ENCODE data around the gene BRPF1. TPM values are rescaled to one million over a fixed set of nuclear protein-coding genes. Genes with fewer than 3 reads are reported as not detected.

The BRPF1 gene
- polyA plus RNA-seq, 1 of the 3 experiments (the other 2 are of a cell fraction), result 13.0 TPM

- Histone ChIP-seq H3K4me3 (ENCODE audit: low read depth in 2 of 2, low read length in 1 of 2) (no peak overlapping the region), H3K36me3 (replicated peaks in 1 of 2; ENCODE audit: control insufficient read depth in 1 of 2, insufficient read depth in 2 of 2, low read length in 1 of 2) (peaks cover 8 to 92% of the 10 kb centered on the region in 2 experiments), H3K9me3 (no peaks in the 10 kb centered on the region), H2AFZ (ENCODE audit: low read depth) (no peak overlapping the region), H4K20me1 (ENCODE audit: insufficient read depth) (no peaks in the 10 kb centered on the region), H3K79me2 (ENCODE audit: insufficient read depth) (no peaks in the 10 kb centered on the region), H3K9ac (no peak overlapping the region), H3K4me1 (ENCODE audit: control insufficient read depth in 1 of 2, insufficient read depth in 2 of 2, low read depth in 1 of 2, low read length in 1 of 2) (peaks cover 0 to 11% of the 10 kb centered on the region in 2 experiments; a peak in 1 of 4 replicates), H3F3A (replicated peaks; ENCODE audit: insufficient read depth) (no peaks in the 10 kb centered on the region), H3K4me2 (no peak overlapping the region), H3K27me3 (ENCODE audit: insufficient read depth) (no peaks in the 10 kb centered on the region), H3K9me2 (no peaks in the 10 kb centered on the region), H3K27ac (ENCODE audit: low read depth in 2 of 2, low read length in 1 of 2) (no peak overlapping the region)
- ChIA-PET CTCF (no interaction called here), POLR2A (no interaction called here)
- no peak for DNase-seq
- TF ChIP-seq EZH2phosphoT487 (IDR thresholded peaks at IDR 0.05; ENCODE audit: borderline replicate concordance, low read depth) (no peak), RXRA (IDR thresholded peaks at IDR 0.05; ENCODE audit: borderline replicate concordance, low read depth) (no peak), TCF12 (IDR thresholded peaks at IDR 0.05) (no peak)
- 93% methylated on average over 9 of the region's 9 CpGs for WGBS (ENCODE audit: low lambda C conversion rate)
Observed at GRCh38 chr3:9686050-9686550, 45.4 kb upstream of the BRPF1 start.

DNA sequence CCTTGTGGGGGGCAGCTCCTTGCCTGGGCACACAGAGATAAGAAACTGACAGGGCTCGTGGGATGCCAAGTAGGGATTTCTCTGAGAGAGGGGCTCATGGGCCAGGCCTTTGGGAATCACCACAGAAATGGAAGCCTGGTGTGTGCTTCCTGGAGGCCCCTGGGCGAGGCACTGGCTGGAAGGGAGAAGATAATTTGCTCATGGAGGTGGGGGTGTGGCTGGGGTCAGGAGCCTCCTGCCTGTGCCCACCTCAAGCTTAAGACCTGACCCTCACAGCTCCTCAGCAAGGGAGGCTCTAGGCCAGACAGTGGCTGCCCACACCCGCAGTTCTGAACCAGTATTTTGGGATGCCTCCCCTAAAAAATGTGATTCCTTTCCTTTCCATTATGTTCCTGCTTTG is 44.8 kb upstream of the BRPF1 start:
- no peaks in the 10 kb centered on the region for H3K9me2 ChIP-seq
- H3K9me3 ChIP-seq, result no peaks in the 10 kb centered on the region
- H4K20me1 ChIP-seq (ENCODE audit: insufficient read depth), result no peaks in the 10 kb centered on the region
- H3K9ac ChIP-seq, result no peak overlapping the region
- no peaks in the 10 kb centered on the region for H3K79me2 ChIP-seq (ENCODE audit: insufficient read depth)
- no peak for DNase-seq
- H3K4me2 ChIP-seq, result no peak overlapping the region
- ChIA-PET CTCF (no interaction called here), POLR2A (no interaction called here)
- no peak overlapping the region for H3K27ac ChIP-seq (ENCODE audit: low read depth in 2 of 2, low read length in 1 of 2)
- H3K4me3 ChIP-seq (ENCODE audit: low read depth in 2 of 2, low read length in 1 of 2), result no peak overlapping the region
- peaks cover 0 to 17% of the 10 kb centered on the region in 2 experiments; a peak in 1 of 4 replicates for H3K4me1 ChIP-seq (ENCODE audit: control insufficient read depth in 1 of 2, insufficient read depth in 2 of 2, low read depth in 1 of 2, low read length in 1 of 2)
- WGBS (ENCODE audit: low lambda C conversion rate), result 100% methylated on average over 3 of the region's 3 CpGs
- H3K36me3 ChIP-seq (replicated peaks in 1 of 2; ENCODE audit: control insufficient read depth in 1 of 2, insufficient read depth in 2 of 2, low read length in 1 of 2), result peaks cover 8 to 92% of the 10 kb centered on the region in 2 experiments
- H3F3A ChIP-seq (replicated peaks; ENCODE audit: insufficient read depth), result no peaks in the 10 kb centered on the region
- TF ChIP-seq FOSL2 (IDR thresholded peaks at IDR 0.05; ENCODE audit: borderline replicate concordance, low read depth), result no peak
- TF ChIP-seq EZH2phosphoT487 (IDR thresholded peaks at IDR 0.05; ENCODE audit: borderline replicate concordance, low read depth), result no peak
- TF ChIP-seq, protein P1, sequence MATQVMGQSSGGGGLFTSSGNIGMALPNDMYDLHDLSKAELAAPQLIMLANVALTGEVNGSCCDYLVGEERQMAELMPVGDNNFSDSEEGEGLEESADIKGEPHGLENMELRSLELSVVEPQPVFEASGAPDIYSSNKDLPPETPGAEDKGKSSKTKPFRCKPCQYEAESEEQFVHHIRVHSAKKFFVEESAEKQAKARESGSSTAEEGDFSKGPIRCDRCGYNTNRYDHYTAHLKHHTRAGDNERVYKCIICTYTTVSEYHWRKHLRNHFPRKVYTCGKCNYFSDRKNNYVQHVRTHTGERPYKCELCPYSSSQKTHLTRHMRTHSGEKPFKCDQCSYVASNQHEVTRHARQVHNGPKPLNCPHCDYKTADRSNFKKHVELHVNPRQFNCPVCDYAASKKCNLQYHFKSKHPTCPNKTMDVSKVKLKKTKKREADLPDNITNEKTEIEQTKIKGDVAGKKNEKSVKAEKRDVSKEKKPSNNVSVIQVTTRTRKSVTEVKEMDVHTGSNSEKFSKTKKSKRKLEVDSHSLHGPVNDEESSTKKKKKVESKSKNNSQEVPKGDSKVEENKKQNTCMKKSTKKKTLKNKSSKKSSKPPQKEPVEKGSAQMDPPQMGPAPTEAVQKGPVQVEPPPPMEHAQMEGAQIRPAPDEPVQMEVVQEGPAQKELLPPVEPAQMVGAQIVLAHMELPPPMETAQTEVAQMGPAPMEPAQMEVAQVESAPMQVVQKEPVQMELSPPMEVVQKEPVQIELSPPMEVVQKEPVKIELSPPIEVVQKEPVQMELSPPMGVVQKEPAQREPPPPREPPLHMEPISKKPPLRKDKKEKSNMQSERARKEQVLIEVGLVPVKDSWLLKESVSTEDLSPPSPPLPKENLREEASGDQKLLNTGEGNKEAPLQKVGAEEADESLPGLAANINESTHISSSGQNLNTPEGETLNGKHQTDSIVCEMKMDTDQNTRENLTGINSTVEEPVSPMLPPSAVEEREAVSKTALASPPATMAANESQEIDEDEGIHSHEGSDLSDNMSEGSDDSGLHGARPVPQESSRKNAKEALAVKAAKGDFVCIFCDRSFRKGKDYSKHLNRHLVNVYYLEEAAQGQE (IDR thresholded peaks at IDR 0.05; ENCODE audit: low read depth, low read length), result no peak
- no peak for TF ChIP-seq RCOR1 (IDR thresholded peaks at IDR 0.05; ENCODE audit: low read length)
- TF ChIP-seq CHD2 (IDR thresholded peaks at IDR 0.05; ENCODE audit: low read length, partially characterized antibody), result no peak
- H3K27me3 ChIP-seq (ENCODE audit: insufficient read depth), result no peaks in the 10 kb centered on the region
- H2AFZ ChIP-seq (ENCODE audit: low read depth), result no peak overlapping the region

DNA sequence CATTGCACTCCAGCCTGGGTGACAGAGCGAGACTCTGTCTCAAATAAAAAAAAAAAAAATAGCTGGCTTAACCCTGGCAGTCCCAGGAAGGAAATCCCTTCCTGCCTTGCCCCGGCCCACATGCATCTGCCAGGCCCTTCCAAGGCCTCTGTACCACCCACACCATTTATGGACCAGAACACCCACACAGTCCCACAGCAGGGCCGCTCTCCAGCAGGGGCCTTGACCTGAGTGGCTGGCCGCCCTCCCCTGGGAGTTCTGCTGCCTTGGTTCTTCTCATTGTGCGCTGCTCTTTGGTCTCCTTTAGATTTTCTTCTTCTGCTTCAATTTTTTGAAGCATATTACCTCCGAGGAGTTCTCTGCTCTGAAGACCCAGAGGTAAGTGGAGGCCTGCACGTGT is 44.0 kb upstream of the BRPF1 start:
- H4K20me1 ChIP-seq (ENCODE audit: insufficient read depth), result no peaks in the 10 kb centered on the region
- no peak overlapping the region for H2AFZ ChIP-seq (ENCODE audit: low read depth)
- peaks cover 8 to 92% of the 10 kb centered on the region in 2 experiments for H3K36me3 ChIP-seq (replicated peaks in 1 of 2; ENCODE audit: control insufficient read depth in 1 of 2, insufficient read depth in 2 of 2, low read length in 1 of 2)
- POLR2A ChIA-PET, result no interaction called here
- no peak overlapping the region for H3K4me2 ChIP-seq
- H3K27me3 ChIP-seq (ENCODE audit: insufficient read depth), result no peaks in the 10 kb centered on the region
- 91% methylated on average over 7 of the region's 7 CpGs for WGBS (ENCODE audit: low lambda C conversion rate)
- no peak overlapping the region for H3K9ac ChIP-seq
- no peak overlapping the region for H3K27ac ChIP-seq (ENCODE audit: low read depth in 2 of 2, low read length in 1 of 2)
- no peaks in the 10 kb centered on the region for H3K9me3 ChIP-seq
- H3F3A ChIP-seq (replicated peaks; ENCODE audit: insufficient read depth), result no peaks in the 10 kb centered on the region
- no peak for DNase-seq
- H3K4me1 ChIP-seq (ENCODE audit: control insufficient read depth in 1 of 2, insufficient read depth in 2 of 2, low read depth in 1 of 2, low read length in 1 of 2), result peaks cover 0 to 20% of the 10 kb centered on the region in 2 experiments; a peak in 1 of 4 replicates
- H3K4me3 ChIP-seq (ENCODE audit: low read depth in 2 of 2, low read length in 1 of 2), result no peak overlapping the region
- H3K79me2 ChIP-seq (ENCODE audit: insufficient read depth), result no peaks in the 10 kb centered on the region
- no peaks in the 10 kb centered on the region for H3K9me2 ChIP-seq
- CTCF ChIA-PET, result no interaction called here
- TF ChIP-seq RAD21 (IDR thresholded peaks at IDR 0.05; ENCODE audit: low read length) (no peak), CHD2 (IDR thresholded peaks at IDR 0.05; ENCODE audit: low read length, partially characterized antibody) (no peak), TCF12 (IDR thresholded peaks at IDR 0.05) (no peak), NRF1 (IDR thresholded peaks at IDR 0.05; ENCODE audit: low read depth, low read length) (no peak), EZH2phosphoT487 (IDR thresholded peaks at IDR 0.05; ENCODE audit: borderline replicate concordance, low read depth) (no peak), IRF3 (IDR thresholded peaks at IDR 0.05; ENCODE audit: low read depth, low read length) (no peak), GATA2 (CRISPR knock-in tag; IDR thresholded peaks at IDR 0.05) (no peak), FOXM1 (IDR thresholded peaks at IDR 0.05; ENCODE audit: low read depth) (no peak), TAF1 (IDR thresholded peaks at IDR 0.05; ENCODE audit: borderline replicate concordance, low read depth, low read length) (no peak), YY1 (IDR thresholded peaks at IDR 0.05; ENCODE audit: low read depth) (no peak), ELF1 (IDR thresholded peaks at IDR 0.05) (no peak), RXRA (IDR thresholded peaks at IDR 0.05; ENCODE audit: borderline replicate concordance, low read depth) (no peak), TEAD4 (IDR thresholded peaks at IDR 0.05; ENCODE audit: borderline replicate concordance, insufficient read depth) (no peak), RCOR1 (IDR thresholded peaks at IDR 0.05; ENCODE audit: low read length) (no peak), POLR2AphosphoS5 (IDR thresholded peaks at IDR 0.05; ENCODE audit: low read depth, low read length) (no peak)
